ENCODE results near the gene LCE3A.

LCE3A gene

DNA sequence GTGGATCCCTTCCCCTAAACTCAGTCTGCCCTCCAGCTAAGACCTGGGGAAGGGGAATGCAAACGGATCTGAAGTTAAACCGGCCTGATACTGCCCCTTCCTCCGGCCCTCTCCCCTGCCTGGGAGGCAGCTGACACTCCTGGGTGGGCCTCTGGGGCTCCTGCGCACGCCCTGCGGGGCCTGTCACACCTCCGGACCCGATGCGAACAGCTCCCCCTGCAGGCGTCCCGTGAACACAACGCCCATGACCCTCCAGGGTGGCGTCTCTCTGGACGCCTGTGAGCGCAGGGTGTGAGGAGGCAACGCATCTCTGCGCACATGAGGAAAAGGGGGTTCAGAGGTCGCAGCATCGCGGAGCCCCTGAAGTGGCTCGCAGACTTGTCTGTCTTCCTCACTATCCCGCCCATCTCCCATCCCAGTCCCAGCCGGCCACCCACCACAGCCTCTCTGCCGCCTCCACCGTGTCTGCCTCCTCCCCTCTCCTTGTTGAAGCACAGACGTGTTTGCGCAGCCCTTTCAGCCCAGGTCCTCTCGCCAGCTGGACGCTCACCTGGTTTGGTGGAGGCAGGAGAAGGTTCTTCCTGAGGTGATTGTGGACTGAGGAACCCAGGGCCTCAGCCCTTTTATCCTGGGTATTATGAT, 421 bp upstream of the LCE3A start:
- in situ Hi-C loops (cut with MboI; ENCODE audit: low pct_unique_long_range_greater_than_20kb, low sequenced_read_pairs, unreplicated experiment), result no loop called here
- TF ChIP-seq, protein P1, sequence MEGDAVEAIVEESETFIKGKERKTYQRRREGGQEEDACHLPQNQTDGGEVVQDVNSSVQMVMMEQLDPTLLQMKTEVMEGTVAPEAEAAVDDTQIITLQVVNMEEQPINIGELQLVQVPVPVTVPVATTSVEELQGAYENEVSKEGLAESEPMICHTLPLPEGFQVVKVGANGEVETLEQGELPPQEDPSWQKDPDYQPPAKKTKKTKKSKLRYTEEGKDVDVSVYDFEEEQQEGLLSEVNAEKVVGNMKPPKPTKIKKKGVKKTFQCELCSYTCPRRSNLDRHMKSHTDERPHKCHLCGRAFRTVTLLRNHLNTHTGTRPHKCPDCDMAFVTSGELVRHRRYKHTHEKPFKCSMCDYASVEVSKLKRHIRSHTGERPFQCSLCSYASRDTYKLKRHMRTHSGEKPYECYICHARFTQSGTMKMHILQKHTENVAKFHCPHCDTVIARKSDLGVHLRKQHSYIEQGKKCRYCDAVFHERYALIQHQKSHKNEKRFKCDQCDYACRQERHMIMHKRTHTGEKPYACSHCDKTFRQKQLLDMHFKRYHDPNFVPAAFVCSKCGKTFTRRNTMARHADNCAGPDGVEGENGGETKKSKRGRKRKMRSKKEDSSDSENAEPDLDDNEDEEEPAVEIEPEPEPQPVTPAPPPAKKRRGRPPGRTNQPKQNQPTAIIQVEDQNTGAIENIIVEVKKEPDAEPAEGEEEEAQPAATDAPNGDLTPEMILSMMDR (IDR thresholded peaks at IDR 0.05; ENCODE audit: extremely low read depth, insufficient read depth, missing control alignments), result peak; percentile 48
- DNase-seq (ENCODE audit: low spot score), result peak; percentile 40

DNA sequence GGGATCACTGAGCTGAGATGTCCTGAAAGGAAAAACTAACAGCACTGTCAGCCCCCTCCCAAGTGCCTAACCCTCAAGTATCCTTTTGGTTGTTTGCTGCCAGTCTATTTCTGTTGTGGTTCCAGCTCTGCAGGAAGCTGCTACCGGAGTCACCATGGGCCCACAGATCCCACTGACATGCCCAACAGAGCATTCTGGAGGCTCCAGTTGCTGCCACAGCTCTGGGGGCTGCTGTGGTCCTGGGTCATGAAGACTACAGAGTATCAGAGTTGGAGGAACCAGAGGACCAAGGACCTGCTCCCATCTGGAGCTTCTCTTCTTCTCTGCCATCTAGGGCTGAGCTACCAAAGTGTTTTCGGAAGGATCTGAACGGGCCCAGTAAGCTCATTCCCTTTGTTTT, 910 bp downstream of the LCE3A start:
- no peak for DNase-seq (ENCODE audit: low spot score)
- TF ChIP-seq, protein P1 (IDR thresholded peaks at IDR 0.05; ENCODE audit: extremely low read depth, insufficient read depth, missing control alignments), result no peak
- in situ Hi-C loops (cut with MboI; ENCODE audit: low pct_unique_long_range_greater_than_20kb, low sequenced_read_pairs, unreplicated experiment), result no loop called here

DNA sequence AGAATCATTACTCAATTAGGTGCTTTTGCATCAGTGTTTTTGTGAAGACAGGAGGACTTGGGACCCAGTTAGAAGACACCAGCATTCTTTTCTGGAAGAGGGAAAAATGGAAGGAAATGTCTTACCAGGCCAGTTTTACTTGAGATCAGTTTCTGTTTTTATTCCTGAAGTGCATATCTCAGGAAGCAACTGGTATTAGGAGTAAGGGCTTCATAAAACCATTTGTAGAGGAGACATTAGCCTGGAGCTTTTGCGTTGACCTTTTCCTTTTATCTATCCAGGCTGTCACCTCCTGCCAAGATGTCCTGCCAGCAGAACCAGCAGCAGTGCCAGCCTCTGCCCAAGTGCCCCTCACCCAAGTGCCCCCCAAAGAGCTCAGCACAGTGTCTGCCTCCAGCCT, 9.4 kb downstream of the LCE3A start, which contains the start of gene LCE3B:
TSS of gene LCE3B (plus strand) at position 301 of the 400 bp plus-strand sequence. CDS start at position 301, 0 bp downstream.
- TF ChIP-seq, protein P1 (IDR thresholded peaks at IDR 0.05; ENCODE audit: extremely low read depth, insufficient read depth, missing control alignments), result no peak
- DNase-seq (ENCODE audit: low spot score), result no peak
- in situ Hi-C loops (cut with MboI; ENCODE audit: low pct_unique_long_range_greater_than_20kb, low sequenced_read_pairs, unreplicated experiment), result no loop called here

DNA sequence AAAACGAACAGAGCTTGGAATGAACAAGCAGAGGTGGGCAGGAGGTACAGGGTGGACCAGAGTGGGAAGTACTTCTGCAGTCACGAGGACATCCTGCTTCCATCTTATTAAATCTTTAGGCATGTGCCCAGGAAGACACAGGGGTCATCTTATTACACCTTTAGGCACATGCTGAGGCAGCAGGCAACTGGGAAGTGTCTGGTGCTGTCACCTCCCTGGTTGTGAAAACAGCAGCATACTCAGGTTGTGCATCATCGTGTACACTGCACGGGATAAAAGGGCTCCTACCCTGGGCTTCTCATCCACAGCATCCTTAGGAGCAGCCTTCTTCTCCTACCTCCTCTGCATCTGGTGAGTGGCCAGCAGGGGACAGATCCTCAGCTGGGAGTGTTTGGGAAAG, 23.0 kb downstream of the LCE3A start, which contains the start of gene LCE3C:
TSS of gene LCE3C (plus strand) at position 301 of the 400 bp plus-strand sequence. CDS start 498 bp downstream, outside the sequence.
- DNase-seq (ENCODE audit: low spot score), result no peak
- TF ChIP-seq, protein P1 (IDR thresholded peaks at IDR 0.05; ENCODE audit: extremely low read depth, insufficient read depth, missing control alignments), result no peak
- in situ Hi-C loops (cut with MboI; ENCODE audit: low pct_unique_long_range_greater_than_20kb, low sequenced_read_pairs, unreplicated experiment), result no loop called here

DNA sequence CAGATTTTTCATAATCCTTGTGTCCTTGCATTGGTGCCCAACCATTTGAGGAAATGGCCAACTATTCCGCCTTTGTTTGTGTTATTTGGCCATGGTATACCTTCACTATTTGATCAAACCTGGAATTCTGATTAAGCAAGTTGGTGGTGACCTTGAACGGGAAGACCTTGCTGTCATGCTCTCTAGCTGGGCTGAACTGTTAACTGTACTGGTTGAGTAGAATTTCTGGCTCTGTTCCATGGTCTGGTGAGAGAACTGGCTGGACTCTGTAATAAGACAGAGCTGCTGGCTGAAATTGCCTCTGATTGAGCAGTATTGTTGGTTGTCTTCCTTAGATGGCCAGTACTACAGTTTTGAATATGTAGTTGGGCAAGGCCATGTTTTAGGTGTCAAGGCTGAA, 25.9 kb downstream of the LCE3A start:
- in situ Hi-C loops (cut with MboI; ENCODE audit: low pct_unique_long_range_greater_than_20kb, low sequenced_read_pairs, unreplicated experiment), result no loop called here
- DNase-seq (ENCODE audit: low spot score), result no peak
- TF ChIP-seq, protein P1 (IDR thresholded peaks at IDR 0.05; ENCODE audit: extremely low read depth, insufficient read depth, missing control alignments), result no peak

DNA sequence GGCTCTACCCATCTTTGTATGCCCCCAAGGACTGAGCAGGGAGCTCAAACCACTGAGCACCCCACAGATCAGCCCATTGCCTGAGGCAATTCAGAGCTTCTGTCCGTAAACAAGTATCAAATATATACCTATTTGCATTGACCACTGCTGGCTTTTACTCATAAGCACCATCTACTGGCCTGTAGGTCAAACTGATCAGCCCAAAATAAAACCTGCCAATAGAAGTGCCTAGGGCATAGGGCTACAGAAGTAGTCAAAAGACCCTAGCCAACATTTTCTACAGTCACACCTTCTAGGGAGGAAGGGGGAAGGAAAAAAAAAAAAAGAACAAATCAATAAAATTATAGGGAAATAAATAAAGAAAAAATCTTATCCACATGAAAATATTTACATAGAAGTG, 37.3 kb downstream of the LCE3A start:
- no peak for DNase-seq (ENCODE audit: low spot score)
- TF ChIP-seq, protein P1 (IDR thresholded peaks at IDR 0.05; ENCODE audit: extremely low read depth, insufficient read depth, missing control alignments), result peak; percentile 9
- in situ Hi-C loops (cut with MboI; ENCODE audit: low pct_unique_long_range_greater_than_20kb, low sequenced_read_pairs, unreplicated experiment), result no loop called here
